IMR-90 (cell line): ENCODE data around the gene ADPRHL1.

ENCODE experiments used
- BHLHE40 ChIP-seq: fragments of 150-350 bp; IDR thresholded peaks from 2 replicates; pipeline ENCODE4 v1.6.1; 2016; ENCODE audit warnings: mild to moderate bottlenecking, low read depth, low read length
- CEBPB ChIP-seq: IDR thresholded peaks from 2 replicates; pipeline ENCODE4 v1.6.1; 2012; ENCODE audit warnings: low read depth, low read length, improper control_type of control experiment
- CHD1 ChIP-seq: IDR thresholded peaks from 2 replicates; pipeline ENCODE4 v1.6.1; 2012; ENCODE audit warnings: low read depth, low read length, improper control_type of control experiment
- FOS ChIP-seq: fragments of 150-350 bp; IDR thresholded peaks from 2 replicates; pipeline ENCODE4 v1.6.1; 2016; ENCODE audit warnings: low read depth, low read length
- MAFK ChIP-seq: IDR thresholded peaks from 2 replicates; pipeline ENCODE4 v1.6.1; 2012; ENCODE audit warnings: low read depth, low read length, improper control_type of control experiment
- MAZ ChIP-seq: IDR thresholded peaks from 2 replicates; pipeline ENCODE4 v1.6.1; 2012; ENCODE audit warnings: low read depth, mild to moderate bottlenecking, low read length, improper control_type of control experiment, moderate library complexity, borderline replicate concordance
- MXI1 ChIP-seq: IDR thresholded peaks from 2 replicates; pipeline ENCODE4 v1.6.1; 2012; ENCODE audit warnings: low read depth, mild to moderate bottlenecking, low read length, moderate library complexity, borderline replicate concordance
- POLR2A ChIP-seq: IDR thresholded peaks from 2 replicates; pipeline ENCODE4 v1.6.1; 2012; ENCODE audit warnings: mild to moderate bottlenecking, low read depth, low read length
- RAD21 ChIP-seq: IDR thresholded peaks from 2 replicates; pipeline ENCODE4 v1.6.1; 2012; ENCODE audit warnings: low read length, improper control_type of control experiment
- RCOR1 ChIP-seq: IDR thresholded peaks from 2 replicates; pipeline ENCODE4 v1.6.1; 2012; ENCODE audit warnings: mild to moderate bottlenecking, low read length, improper control_type of control experiment; ENCODE audit not compliant: insufficient replicate concordance
- RFX5 ChIP-seq: IDR thresholded peaks from 2 replicates; pipeline ENCODE4 v1.8.0; 2012; ENCODE audit warnings: low read depth, mild to moderate bottlenecking, low read length, moderate library complexity
- TF ChIP-seq, protein P1 (sequence below): conservative IDR thresholded peaks from 2 replicates; pipeline ENCODE4 v1.5.1; 2012; ENCODE audit warnings: mild to moderate bottlenecking, low read depth, low read length, improper control_type of control experiment
- TF ChIP-seq, protein P2 (sequence below): fragments of 150-350 bp; IDR thresholded peaks from 2 replicates; pipeline ENCODE4 v1.6.1; 2017; ENCODE audit warnings: mild to moderate bottlenecking, antibody characterized with exemption, low read length, low read depth

DNA sequence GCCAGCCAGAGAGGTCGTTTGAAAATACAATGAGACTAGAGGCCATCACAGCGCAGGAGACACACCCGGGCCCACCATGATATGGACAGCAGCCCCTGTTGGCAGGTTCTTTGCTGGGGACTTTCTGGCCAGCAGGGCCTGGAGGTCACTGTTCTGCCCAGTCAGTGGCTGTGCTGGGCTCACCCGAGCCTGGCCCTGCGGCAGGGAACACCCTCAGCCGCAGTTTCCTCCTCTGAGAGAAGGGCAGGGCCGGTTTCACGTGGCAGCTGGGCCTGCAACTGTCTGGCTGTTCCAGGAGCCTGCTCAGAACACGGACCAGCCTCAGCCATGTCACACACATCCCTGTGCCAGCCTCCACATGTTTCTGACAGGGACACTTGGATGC lies 39.4 kb downstream of the ADPRHL1 start:
- no peak for TF ChIP-seq POLR2A
- TF ChIP-seq, protein P1, sequence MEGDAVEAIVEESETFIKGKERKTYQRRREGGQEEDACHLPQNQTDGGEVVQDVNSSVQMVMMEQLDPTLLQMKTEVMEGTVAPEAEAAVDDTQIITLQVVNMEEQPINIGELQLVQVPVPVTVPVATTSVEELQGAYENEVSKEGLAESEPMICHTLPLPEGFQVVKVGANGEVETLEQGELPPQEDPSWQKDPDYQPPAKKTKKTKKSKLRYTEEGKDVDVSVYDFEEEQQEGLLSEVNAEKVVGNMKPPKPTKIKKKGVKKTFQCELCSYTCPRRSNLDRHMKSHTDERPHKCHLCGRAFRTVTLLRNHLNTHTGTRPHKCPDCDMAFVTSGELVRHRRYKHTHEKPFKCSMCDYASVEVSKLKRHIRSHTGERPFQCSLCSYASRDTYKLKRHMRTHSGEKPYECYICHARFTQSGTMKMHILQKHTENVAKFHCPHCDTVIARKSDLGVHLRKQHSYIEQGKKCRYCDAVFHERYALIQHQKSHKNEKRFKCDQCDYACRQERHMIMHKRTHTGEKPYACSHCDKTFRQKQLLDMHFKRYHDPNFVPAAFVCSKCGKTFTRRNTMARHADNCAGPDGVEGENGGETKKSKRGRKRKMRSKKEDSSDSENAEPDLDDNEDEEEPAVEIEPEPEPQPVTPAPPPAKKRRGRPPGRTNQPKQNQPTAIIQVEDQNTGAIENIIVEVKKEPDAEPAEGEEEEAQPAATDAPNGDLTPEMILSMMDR: no peak
- no peak for TF ChIP-seq RCOR1
- no peak for TF ChIP-seq MXI1
- no peak for TF ChIP-seq CHD1
- TF ChIP-seq MAZ: no peak
- no peak for TF ChIP-seq CEBPB
- no peak for TF ChIP-seq FOS
- TF ChIP-seq, protein P2, sequence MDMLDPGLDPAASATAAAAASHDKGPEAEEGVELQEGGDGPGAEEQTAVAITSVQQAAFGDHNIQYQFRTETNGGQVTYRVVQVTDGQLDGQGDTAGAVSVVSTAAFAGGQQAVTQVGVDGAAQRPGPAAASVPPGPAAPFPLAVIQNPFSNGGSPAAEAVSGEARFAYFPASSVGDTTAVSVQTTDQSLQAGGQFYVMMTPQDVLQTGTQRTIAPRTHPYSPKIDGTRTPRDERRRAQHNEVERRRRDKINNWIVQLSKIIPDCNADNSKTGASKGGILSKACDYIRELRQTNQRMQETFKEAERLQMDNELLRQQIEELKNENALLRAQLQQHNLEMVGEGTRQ: no peak
- TF ChIP-seq MAFK: no peak
- TF ChIP-seq RAD21: no peak
- no peak for TF ChIP-seq BHLHE40
- no peak for TF ChIP-seq RFX5
